GM19468 (cell line): Measurements from ENCODE around the gene DMD.
"Not testable (repeated sequence)": the region's sequence is repeated elsewhere in the genome, so short reads cannot be mapped to it uniquely, and the experiment has no call there.

Source experiments
- ATAC-seq: cut with Tn5 transposase; IDR thresholded peaks from one replicate; pipeline ENCODE4 v1.9.1; 2021; ENCODE audit warnings: mild to moderate bottlenecking, moderate library complexity, moderate number of reproducible peaks; ENCODE audit not compliant: unreplicated experiment; ENCODE audit errors: extremely low read depth

DMD gene

DNA sequence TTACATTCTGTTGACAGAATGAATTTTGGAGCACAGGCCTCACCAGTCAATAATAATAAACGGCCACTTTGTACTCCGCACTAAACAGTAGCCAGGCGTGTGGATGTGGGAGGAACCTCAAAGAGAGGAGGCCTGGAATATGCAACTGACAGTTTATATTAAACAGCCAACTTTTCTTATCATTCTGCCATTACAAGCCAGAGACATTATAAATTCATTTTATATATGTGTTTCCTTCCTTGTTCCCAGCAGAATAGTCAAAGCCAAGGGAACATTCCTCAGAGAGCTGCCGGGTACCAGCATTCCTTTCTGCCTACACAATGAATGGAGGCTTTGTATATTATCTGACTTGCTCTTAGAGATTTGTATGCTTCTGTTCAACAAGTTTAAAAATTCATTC lies 1703.0 kb downstream of the DMD start:
- no peak for ATAC-seq

GRCh38 chrX:31506928-31507327 lies 1704.4 kb downstream of the DMD start:
- ATAC-seq = no peak

- no peak for ATAC-seq
Measured at GRCh38 chrX:31506360-31506759, 1705.0 kb downstream of the DMD start.

DNA sequence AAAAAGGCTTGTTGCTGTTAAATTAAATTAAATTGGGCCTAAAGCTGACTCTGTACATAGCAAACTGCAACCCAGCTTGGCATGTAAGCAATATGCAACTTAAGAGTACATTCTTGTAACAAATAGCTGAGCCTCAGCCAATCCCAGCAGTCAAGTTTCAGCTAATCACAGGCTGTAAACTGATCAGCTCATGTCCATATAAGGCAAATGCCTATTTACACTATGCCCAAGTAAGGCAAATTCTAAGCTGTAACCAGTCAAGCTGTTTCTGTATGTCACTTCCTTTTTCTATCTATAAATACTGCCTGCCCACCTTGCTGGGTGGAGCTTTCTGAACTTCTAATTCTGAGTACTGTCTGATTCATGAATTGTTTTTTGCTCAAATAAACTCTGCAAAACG lies 1710.4 kb downstream of the DMD start:
- no peak for ATAC-seq

DNA sequence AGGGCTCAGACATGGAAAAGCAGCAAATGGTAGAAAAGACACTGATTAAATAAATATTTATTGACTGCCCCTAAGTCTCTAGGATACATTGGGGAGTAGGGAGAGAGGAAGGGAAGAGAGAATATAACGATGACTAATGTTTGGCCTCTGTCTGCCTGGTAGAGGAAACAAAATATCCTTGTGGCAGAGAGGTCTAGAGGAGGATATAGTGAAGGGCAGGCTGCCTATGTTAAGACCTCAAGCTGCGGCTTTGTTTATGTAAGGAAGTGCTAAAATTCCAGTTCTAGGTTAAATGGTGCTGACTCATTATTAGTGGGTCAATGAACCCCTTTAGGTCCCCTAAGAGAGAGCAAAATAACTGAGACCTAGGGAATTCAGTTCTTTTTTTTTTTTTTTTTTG lies 1712.2 kb downstream of the DMD start:
- ATAC-seq = no peak

DNA sequence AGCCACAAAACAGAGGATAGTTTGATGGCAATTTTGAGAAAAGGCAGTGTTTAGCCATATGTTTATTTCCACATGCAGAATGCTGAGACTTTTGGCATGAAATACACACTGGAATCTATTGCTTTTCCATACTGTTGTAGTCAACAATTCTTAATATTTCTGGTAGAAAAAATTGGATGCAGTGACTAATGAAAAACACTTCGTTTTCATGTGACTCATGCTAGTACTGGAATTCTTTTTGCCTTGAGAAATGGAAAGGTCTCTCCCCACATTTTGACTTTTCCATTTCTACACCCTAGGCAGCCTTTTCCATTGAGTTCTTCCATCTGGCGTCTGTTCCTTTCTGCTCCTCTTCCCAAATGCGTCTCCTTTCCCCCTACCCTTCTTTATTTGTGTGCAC lies 1714.3 kb downstream of the DMD start:
- ATAC-seq = no peak

DNA sequence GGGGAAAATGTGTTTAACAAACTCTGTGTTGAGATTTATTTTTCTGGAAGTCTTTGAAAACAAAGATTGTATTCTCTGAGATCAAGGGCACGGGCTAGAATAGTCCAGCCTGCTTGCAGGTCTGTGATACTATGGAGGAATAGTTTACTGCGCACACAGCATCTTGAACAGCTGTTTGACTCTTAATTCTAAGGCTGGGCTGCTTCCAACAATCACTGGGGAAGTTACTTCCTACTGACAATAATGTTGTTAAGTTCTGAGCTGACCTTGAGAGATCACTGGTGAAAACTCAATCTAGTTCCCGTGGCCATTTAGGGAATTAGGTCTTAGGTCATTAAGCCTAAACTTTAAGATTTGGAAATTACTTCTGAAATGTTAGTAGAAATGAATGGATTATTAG lies 1723.4 kb downstream of the DMD start:
- ATAC-seq = no peak

DNA sequence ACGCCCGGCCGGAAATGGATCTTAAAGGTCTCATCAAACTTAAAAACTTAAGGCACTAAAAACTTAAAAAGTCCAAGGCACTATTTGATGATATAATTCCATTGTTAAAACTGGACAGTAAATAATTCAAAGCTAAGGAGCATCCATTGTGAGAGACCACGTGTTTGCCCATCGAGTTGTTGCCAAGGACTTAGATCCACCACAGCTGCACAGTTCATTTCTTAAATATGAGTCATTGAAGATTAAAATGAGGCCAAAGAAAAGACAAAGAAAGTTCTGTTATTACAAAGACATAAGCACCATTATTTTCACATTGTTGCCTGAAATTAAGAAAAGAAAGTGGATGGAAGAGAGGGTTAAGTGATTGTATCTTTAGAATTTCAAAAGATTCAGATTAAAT lies 1728.0 kb downstream of the DMD start:
- ATAC-seq = no peak

DNA sequence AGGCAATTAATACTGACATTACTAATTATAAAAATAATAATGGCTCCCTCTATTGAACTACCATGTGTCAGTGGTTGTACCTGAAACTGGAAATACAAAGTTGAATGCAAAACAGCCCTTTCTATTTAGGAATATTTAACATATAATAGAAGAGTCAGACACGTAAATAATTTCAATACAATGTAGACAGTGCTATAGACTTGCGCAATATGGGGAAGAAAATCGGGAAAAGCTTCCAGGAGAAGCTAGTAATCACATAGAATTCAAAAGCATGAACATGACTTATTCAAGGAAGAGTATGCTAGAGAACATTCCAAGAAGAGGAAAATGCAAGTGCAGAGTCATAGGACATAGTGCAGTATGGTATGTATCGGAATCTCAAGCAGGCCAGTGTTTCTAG lies 1730.7 kb downstream of the DMD start:
- no peak for ATAC-seq

- ATAC-seq = no peak
Measured at GRCh38 chrX:31471229-31471628, 1740.1 kb downstream of the DMD start.

GRCh38 chrX:31470753-31471152 lies 1740.6 kb downstream of the DMD start:
- not testable (repeated sequence) for ATAC-seq

DNA sequence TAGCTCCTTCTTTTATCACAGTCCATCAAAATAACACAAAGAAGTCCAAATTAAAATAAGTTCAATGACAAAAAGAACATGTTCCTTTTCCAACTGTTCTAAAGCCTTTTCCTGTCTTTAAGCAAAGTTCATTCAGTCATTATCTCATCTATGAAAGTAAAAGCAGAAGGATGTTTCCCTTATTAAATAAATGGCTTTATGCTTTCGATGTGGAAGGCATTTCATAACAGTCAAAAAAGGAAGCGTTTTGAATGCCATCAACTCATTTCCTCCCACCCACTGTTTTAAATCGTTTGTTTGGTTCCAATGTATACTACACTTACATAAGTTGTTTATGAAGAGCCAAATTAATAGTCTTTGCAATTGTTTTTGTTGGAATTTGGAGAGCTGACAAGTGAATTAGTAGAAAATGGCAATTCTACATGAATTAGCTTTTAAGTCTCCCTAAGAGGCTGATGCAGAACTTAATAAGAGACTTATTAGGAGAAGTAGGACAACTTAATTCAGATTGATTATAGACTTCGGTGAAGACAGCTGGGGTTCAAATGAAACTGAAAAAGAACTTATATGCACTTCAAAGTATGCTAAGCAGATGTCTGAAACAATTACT lies 1746.9 kb downstream of the DMD start:
- ATAC-seq = no peak

DNA sequence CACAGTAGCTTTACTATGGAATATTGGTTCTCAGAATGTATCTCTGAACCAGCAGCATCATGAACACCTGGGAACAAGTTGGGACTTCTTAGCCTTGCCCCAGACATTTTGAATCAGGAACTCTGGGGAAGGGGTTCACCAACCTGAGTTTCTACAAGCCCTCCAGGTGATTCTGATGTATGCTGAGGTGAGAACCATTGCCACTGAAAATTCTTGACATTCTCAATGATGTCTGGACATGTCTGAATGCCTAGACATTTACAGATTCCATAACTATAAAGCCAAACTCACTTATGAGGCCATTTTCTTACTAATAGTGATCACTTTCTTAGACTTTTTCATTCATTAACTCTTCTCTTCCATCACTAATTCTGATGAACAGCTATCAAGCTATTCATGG lies 1750.1 kb downstream of the DMD start:
- no peak for ATAC-seq

DNA sequence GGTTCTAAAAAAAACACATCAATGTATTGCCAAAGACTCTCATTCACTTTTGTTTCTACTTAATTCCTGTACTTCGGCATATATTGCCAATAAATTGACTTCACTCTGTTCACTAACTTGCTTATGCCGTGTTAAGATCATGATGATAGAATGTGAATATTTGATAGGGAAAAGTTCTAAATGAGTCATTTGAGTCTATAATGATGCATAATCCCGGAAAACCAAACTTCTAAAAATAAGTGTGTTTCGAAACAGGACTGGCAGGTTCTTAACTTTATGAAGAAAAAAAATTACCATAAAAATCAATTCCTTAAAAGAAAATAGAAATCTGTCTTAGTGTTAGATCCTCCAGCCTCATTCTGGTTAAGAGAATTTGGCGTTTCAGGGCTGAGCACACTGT lies 1752.0 kb downstream of the DMD start:
- no peak for ATAC-seq

- no peak for ATAC-seq
Measured at GRCh38 chrX:31449965-31450364, 1761.4 kb downstream of the DMD start.

GRCh38 chrX:31449081-31449480 lies 1762.3 kb downstream of the DMD start:
- no peak for ATAC-seq

- no peak for ATAC-seq
Measured at GRCh38 chrX:31445542-31445941, 1765.8 kb downstream of the DMD start.

- no peak for ATAC-seq
Measured at GRCh38 chrX:31443654-31444053, 1767.7 kb downstream of the DMD start.

GRCh38 chrX:31440546-31440945 lies 1770.8 kb downstream of the DMD start:
- ATAC-seq = no peak

- no peak for ATAC-seq
Measured at GRCh38 chrX:31436424-31436823, 1774.9 kb downstream of the DMD start.

DNA sequence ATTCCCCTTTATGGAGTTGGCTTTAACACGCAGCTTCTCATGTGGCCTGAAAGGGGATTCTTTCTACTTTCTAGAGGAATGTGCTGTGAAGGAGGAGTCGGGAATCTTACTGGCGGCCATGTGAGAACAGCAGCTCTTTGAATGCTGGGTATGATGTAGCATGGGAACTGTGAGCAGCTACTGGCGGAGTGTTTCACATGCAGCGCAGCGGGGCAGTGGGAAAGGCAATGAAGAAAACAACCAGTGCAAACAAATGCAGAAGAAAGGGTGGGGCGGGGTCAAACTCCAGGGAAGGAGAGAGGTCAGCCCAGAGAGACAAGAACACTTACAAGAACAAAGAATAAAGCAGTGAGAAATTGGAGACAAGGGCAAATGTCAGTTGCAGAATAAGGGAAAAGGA lies 1775.8 kb downstream of the DMD start:
- ATAC-seq = no peak

- ATAC-seq = no peak
Measured at GRCh38 chrX:31433856-31434255, 1777.5 kb downstream of the DMD start.

DNA sequence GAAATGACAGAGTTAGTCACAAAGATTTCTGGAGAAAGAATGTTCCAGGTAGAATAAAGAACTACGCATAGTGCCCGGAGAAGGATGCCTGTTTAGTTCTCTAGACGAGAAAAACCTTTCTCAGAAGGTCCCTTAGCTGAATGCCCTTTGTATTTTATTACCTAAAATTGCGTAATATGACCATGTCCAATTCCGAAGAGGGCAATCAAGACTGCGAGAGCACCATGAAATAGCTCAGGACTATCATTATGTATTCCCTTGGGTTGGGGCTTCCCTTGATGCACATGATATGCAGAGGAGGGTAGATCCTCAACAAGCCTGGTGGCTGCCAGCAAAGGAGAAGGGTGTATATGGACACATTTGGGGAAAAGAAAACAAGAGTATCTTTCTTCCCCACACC lies 1781.4 kb downstream of the DMD start:
- no peak for ATAC-seq
